Motor neuron (in vitro differentiated cells): ENCODE results near the gene RBBP7. TPM values are rescaled to one million over a fixed set of nuclear protein-coding genes. Genes with fewer than 3 reads are reported as not detected.
A peak's percentile ranks its signal among the peaks of the same experiment; 100 is the strongest.
"Not testable (repeated sequence)": the region's sequence is repeated elsewhere in the genome, so short reads cannot be mapped to it uniquely, and the experiment has no call there.

Source experiments
- ATAC-seq, 8 experiments: fragments of 200-7000 bp; cut with Tn5 transposase; replicated peaks in 6 of 8; 2 replicates each; pipeline ENCODE4 v1.8.0; 2021; ENCODE audit warnings: mild to moderate bottlenecking in 8 of 8, moderate library complexity in 8 of 8
- H3K27ac ChIP-seq, 2 donors: fragments of 250-450 bp; sonication (Bioruptor Pico); 2 replicates each; pipeline ENCODE4 v1.9.0; 2021; ENCODE audit warnings: antibody characterized with exemption in 2 of 2, mild to moderate bottlenecking in 2 of 2, moderate library complexity in 1 of 2
- H3K4me1 ChIP-seq, 2 donors: fragments of 250-450 bp; sonication (Bioruptor Pico); replicated peaks in 1 of 2; 2 replicates each; pipeline ENCODE4 v1.6.1; 2021; ENCODE audit warnings: antibody characterized with exemption in 2 of 2, mild to moderate bottlenecking in 2 of 2, moderate library complexity in 1 of 2
- H3K4me3 ChIP-seq, 5 donors: fragments of 250-450 bp; sonication (Bioruptor Pico); 2 replicates each; pipeline ENCODE4 v1.9.0; 2021; ENCODE audit warnings: antibody characterized with exemption in 5 of 5, mild to moderate bottlenecking in 5 of 5, moderate library complexity in 4 of 5
- WGBS, 10 experiments: fragments of 450-650 bp; shearing (Covaris generic); methylation state at CpG; one replicate each; pipeline ENCODE4 v1.0.0; 2022; 5-methylcytosine and 5-hydroxymethylcytosine counted together
- in situ Hi-C, 9 experiments: fragments of 400-800 bp; cut with MboI; loops; one replicate each; pipeline ENCODE4 v1.15.0; 2021; ENCODE audit warnings: low sequenced_read_pairs in 9 of 9, low pct_unique_long_range_greater_than_20kb in 2 of 9; ENCODE audit not compliant: unreplicated experiment in 9 of 9
- total RNA-seq, 8 experiments: library from RNA; unstranded; fragments of 300-600 nt; gene quantifications; 2 replicates each; pipeline versions ENCODE4 v1.2.3 to v1.2.4, GENCODE V29; 2022

The RBBP7 gene
- total RNA-seq, 8 experiments from 2014 or later, result 45.6 to 138 (median 88.4) TPM

GRCh38 chrX:16882169-16882568 is 12.0 kb upstream of the RBBP7 start:
- H3K4me3 ChIP-seq, result no peak overlapping the region
- in situ Hi-C loops, result loop anchor here in 1 of 9 experiments (25.0 kb wide), 1 partner anchor 155 kb away; no protein-coding TSS in a partner anchor
- WGBS, 10 experiments, result 30 to 57% methylated on average over 2 to 6 of the region's 7 CpGs; no CpG with 5 or more reads in 8 of the 10 experiments
- no peaks in the 10 kb centered on the region for H3K4me1 ChIP-seq
- ATAC-seq, result peak in 4 of 8 experiments; percentile 9 to 63 (median 40)
- H3K27ac ChIP-seq, result no peak overlapping the region

GRCh38 chrX:16876696-16877095 is 6.5 kb upstream of the RBBP7 start:
- Histone ChIP-seq H3K4me3 (no peak overlapping the region), H3K4me1 (peaks cover 3 to 8% of the 10 kb centered on the region in 2 donors), H3K27ac (no peak overlapping the region)
- in situ Hi-C loops, result loop anchor here in 1 of 9 experiments (25.0 kb wide), 1 partner anchor 161 kb away; no protein-coding TSS in a partner anchor
- WGBS, 10 experiments, result 0 to 80% (median 56%) methylated on average over 1 of the region's 1 CpG; no CpG with 5 or more reads in 4 of the 10 experiments
- no peak for ATAC-seq

- in situ Hi-C loops, result loop anchor here in 1 of 9 experiments (25.0 kb wide), 1 partner anchor 163 kb away; no protein-coding TSS in a partner anchor
- Histone ChIP-seq H3K4me3 (no peak overlapping the region), H3K27ac (no peak overlapping the region), H3K4me1 (peaks cover 6 to 16% of the 10 kb centered on the region in 2 donors)
- no peak for ATAC-seq
- WGBS, 10 experiments, result 50 to 100% (median 84%) methylated on average over 1 to 3 of the region's 5 CpGs; no CpG with 5 or more reads in 3 of the 10 experiments
Measured at GRCh38 chrX:16874458-16875095, 4.4 kb upstream of the RBBP7 start.

- 80 to 100% (median 97%) methylated on average over 1 to 8 of the region's 8 CpGs; no CpG with 5 or more reads in 6 of the 10 experiments for WGBS, 10 experiments
- in situ Hi-C loops, result no loop called here
- no peak overlapping the region for H3K4me3 ChIP-seq
- H3K4me1 ChIP-seq, result peaks cover 8 to 21% of the 10 kb centered on the region in 2 donors
- H3K27ac ChIP-seq, result no peak overlapping the region
- no peak for ATAC-seq
Measured at GRCh38 chrX:16873106-16873505, 2.9 kb upstream of the RBBP7 start.

- in situ Hi-C loops, result no loop called here
- peak overlapping the region; percentile 95 to 97 for H3K27ac ChIP-seq
- H3K4me3 ChIP-seq, result peak overlapping the region; percentile 38 to 86 (median 47)
- WGBS, 10 experiments, result 0 to 18% (median 7%) methylated on average over 1 to 14 of the region's 41 CpGs; no CpG with 5 or more reads in 6 of the 10 experiments
- peak in 7 of 8 experiments; percentile 7 to 18 (median 11) for ATAC-seq
- peaks cover 9 to 21% of the 10 kb centered on the region in 2 donors for H3K4me1 ChIP-seq
Measured at GRCh38 chrX:16870862-16871815, 977 bp upstream of the RBBP7 start.

- in situ Hi-C loops, result no loop called here
- peak overlapping the region; percentile 87 to 91 for H3K27ac ChIP-seq
- peak; percentile 32 to 69 (median 62) for ATAC-seq
- WGBS, 10 experiments, result 0 to 2% methylated on average over 1 to 9 of the region's 92 CpGs; no CpG with 5 or more reads in 8 of the 10 experiments
- H3K4me3 ChIP-seq, result peak overlapping the region; percentile 59 to 87 (median 86)
- H3K4me1 ChIP-seq, result peaks cover 9 to 21% of the 10 kb centered on the region in 2 donors
Measured at GRCh38 chrX:16869393-16870094, 618 bp downstream of the RBBP7 start.

- Histone ChIP-seq H3K27ac (peak overlapping the region in 1 of 2 donors; percentile 91), H3K4me3 (peak overlapping the region; percentile 59 to 87 (median 86)), H3K4me1 (peaks cover 9 to 21% of the 10 kb centered on the region in 2 donors)
- in situ Hi-C loops, result no loop called here
- WGBS, 10 experiments, result 0 to 40% (median 3%) methylated on average over 1 to 6 of the region's 7 CpGs; no CpG with 5 or more reads in 4 of the 10 experiments
- no peak for ATAC-seq
Measured at GRCh38 chrX:16868920-16869319, 1.2 kb downstream of the RBBP7 start.

- 96 to 100% (median 100%) methylated on average over 1 to 5 of the region's 6 CpGs; no CpG with 5 or more reads in 5 of the 10 experiments for WGBS, 10 experiments
- ATAC-seq, result no peak
- in situ Hi-C loops, result no loop called here
- no peak overlapping the region for H3K4me3 ChIP-seq
- H3K4me1 ChIP-seq, result peaks cover 9 to 21% of the 10 kb centered on the region in 2 donors
- H3K27ac ChIP-seq, result no peak overlapping the region
Measured at GRCh38 chrX:16867947-16868346, 2.2 kb downstream of the RBBP7 start.

- no peak overlapping the region for H3K4me3 ChIP-seq
- no peak for ATAC-seq
- in situ Hi-C loops, result no loop called here
- no peak overlapping the region for H3K27ac ChIP-seq
- 60 to 100% (median 70%) methylated on average over 1 to 2 of the region's 2 CpGs; no CpG with 5 or more reads in 7 of the 10 experiments for WGBS, 10 experiments
- no peaks in the 10 kb centered on the region for H3K4me1 ChIP-seq
Measured at GRCh38 chrX:16862829-16863228, 7.3 kb downstream of the RBBP7 start.

- in situ Hi-C loops, result no loop called here
- ATAC-seq, result no peak
- no peak overlapping the region for H3K4me3 ChIP-seq
- H3K4me1 ChIP-seq, result no peaks in the 10 kb centered on the region
- no peak overlapping the region for H3K27ac ChIP-seq
Measured at GRCh38 chrX:16856744-16857143, 13.4 kb downstream of the RBBP7 start.

GRCh38 chrX:16856076-16856404 is 14.1 kb downstream of the RBBP7 start:
- H3K27ac ChIP-seq, H3K4me3 ChIP-seq, in situ Hi-C loops, H3K4me1 ChIP-seq: not testable (repeated sequence)
- 0 to 100% (median 86%) methylated on average over 1 of the region's 2 CpGs; no CpG with 5 or more reads in 5 of the 10 experiments for WGBS, 10 experiments
- ATAC-seq, result peak in 3 of 8 experiments; percentile 52 to 97 (median 95)

- Histone ChIP-seq H3K4me1 (no peaks in the 10 kb centered on the region), H3K4me3 (no peak overlapping the region), H3K27ac (no peak overlapping the region)
- in situ Hi-C loops, result no loop called here
- WGBS, 10 experiments, result 71 to 100% (median 98%) methylated on average over 1 to 4 of the region's 5 CpGs; no CpG with 5 or more reads in 3 of the 10 experiments
- peak in 2 of 8 experiments; percentile 52 to 53 for ATAC-seq
Measured at GRCh38 chrX:16855363-16856075, 14.6 kb downstream of the RBBP7 start.
